SK-N-SH treated with all-trans-retinoic acid at 6 μM for 48 hours (cell line): ENCODE data around the gene CFAP74.

Source experiments
- ARNTL ChIP-seq: fragments of 450-650 bp; formaldehyde crosslinking; IDR thresholded peaks from 2 replicates; pipeline ENCODE4 v1.5.0; 2020; ENCODE audit warnings: low read depth, mild to moderate bottlenecking, moderate library complexity, borderline replicate concordance
- BACH2 ChIP-seq: fragments of 250-450 bp; sonication (Bioruptor Pico); IDR thresholded peaks from 2 replicates; pipeline ENCODE4 v1.9.0; 2021; ENCODE audit warnings: mild to moderate bottlenecking, borderline replicate concordance
- ESRRG ChIP-seq: fragments of 250-450 bp; sonication (Bioruptor Pico); IDR thresholded peaks from 2 replicates; pipeline ENCODE4 v1.6.1; 2021; ENCODE audit warnings: mild to moderate bottlenecking
- PPARA ChIP-seq: fragments of 250-450 bp; sonication (Bioruptor Pico); IDR thresholded peaks from 2 replicates; pipeline ENCODE4 v1.5.0; 2020; ENCODE audit warnings: mild to moderate bottlenecking, borderline replicate concordance
- TCF4 ChIP-seq: fragments of 250-450 bp; sonication (Bioruptor Pico); IDR thresholded peaks from 2 replicates; pipeline ENCODE4 v1.8.0; 2021; ENCODE audit warnings: mild to moderate bottlenecking, moderate library complexity, borderline replicate concordance
- TOX ChIP-seq: fragments of 250-450 bp; sonication (Bioruptor Pico); IDR thresholded peaks from 2 replicates; pipeline ENCODE4 v1.8.0; 2021; ENCODE audit warnings: mild to moderate bottlenecking, moderate library complexity, borderline replicate concordance
- ZFP30 ChIP-seq: fragments of 450-650 bp; formaldehyde crosslinking; IDR thresholded peaks from 2 replicates; pipeline ENCODE4 v1.5.0; 2022; ENCODE audit warnings: mild to moderate bottlenecking, moderate library complexity
- TF ChIP-seq, protein P1 (sequence below): fragments of 250-450 bp; sonication (Bioruptor Pico); IDR thresholded peaks from 2 replicates; pipeline ENCODE4 v1.8.0; 2020; ENCODE audit warnings: mild to moderate bottlenecking, moderate library complexity, borderline replicate concordance

DNA sequence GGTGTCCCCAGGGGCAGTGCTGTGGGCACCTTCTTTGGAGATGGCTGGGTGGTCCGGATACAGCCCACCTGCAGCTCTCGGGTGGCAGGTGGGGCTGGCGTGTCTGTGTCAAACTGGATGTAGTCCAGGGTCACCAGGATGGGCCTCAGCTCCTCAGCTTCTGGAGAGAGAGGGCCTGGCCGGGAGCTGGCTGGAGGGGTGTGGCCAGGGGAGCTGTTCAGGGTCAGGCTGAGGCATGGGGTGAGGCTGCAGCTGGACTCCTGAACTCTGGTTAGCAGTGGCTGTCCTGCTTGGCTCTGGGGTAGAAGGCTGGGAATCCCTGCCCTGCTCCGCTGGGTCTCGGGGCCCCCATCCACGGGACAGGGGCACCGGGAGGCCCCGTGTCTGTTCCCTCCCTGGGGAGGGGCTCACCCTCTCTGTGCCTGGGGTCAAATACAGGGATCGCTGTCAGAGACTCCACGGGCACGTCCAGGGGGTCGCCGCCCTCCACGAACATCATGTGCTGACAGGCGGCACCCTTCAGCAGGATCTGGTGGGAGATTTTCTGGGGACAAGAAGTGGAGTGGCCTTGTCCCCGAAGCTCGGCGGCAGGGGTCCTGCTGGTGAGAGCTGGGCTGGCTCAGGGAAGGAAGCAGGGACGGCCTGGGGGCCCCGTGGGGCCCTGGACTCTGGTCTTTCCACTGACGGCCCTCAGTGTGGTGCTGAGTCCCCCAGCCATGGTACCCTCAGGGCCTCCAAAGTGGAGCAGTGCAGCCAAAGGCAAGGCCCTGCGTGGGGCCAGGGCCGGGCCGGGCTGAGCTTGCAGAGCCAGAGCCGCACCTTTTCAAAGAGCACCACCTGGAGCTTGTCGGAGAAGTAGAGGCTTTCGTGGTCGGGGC lies 80.4 kb downstream of the CFAP74 start:
- no peak for TF ChIP-seq ARNTL (CRISPR knock-in tag)
- no peak for TF ChIP-seq BACH2 (CRISPR knock-in tag)
- no peak for TF ChIP-seq TCF4 (CRISPR knock-in tag)
- no peak for TF ChIP-seq TOX (CRISPR knock-in tag)
- no peak for TF ChIP-seq ESRRG (CRISPR knock-in tag)
- TF ChIP-seq, protein P1, sequence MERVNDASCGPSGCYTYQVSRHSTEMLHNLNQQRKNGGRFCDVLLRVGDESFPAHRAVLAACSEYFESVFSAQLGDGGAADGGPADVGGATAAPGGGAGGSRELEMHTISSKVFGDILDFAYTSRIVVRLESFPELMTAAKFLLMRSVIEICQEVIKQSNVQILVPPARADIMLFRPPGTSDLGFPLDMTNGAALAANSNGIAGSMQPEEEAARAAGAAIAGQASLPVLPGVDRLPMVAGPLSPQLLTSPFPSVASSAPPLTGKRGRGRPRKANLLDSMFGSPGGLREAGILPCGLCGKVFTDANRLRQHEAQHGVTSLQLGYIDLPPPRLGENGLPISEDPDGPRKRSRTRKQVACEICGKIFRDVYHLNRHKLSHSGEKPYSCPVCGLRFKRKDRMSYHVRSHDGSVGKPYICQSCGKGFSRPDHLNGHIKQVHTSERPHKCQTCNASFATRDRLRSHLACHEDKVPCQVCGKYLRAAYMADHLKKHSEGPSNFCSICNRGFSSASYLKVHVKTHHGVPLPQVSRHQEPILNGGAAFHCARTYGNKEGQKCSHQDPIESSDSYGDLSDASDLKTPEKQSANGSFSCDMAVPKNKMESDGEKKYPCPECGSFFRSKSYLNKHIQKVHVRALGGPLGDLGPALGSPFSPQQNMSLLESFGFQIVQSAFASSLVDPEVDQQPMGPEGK (CRISPR knock-in tag) = no peak
- no peak for TF ChIP-seq ZFP30 (CRISPR knock-in tag)
- TF ChIP-seq PPARA (CRISPR knock-in tag) = no peak
